IMR-90 (cell line): ENCODE measurements around the gene LENG9. TPM values are rescaled to one million over a fixed set of nuclear protein-coding genes. Genes with fewer than 3 reads are reported as not detected.

Experiments
- ATAC-seq: fragments of 200-7000 bp; cut with Tn5 transposase; 2 replicates; pipeline ENCODE4 v1.9.1; 2020; ENCODE audit warnings: low read depth, mild to moderate bottlenecking, moderate library complexity
- BruUV-seq: library from RNA; stranded (reverse); fragments of 400-500 nt; replicated peaks from 2 replicates; lab custom pipeline; 2021; lab: Mats Ljungman, UMichigan
- CTCF ChIA-PET: fragments of 300-600 bp; formaldehyde crosslinking; extraction: SDS; loops from one replicate; lab custom pipeline; 2021; ENCODE audit warnings: antibody characterized with exemption; lab: Yijun Ruan, JAX
- POLR2A ChIA-PET: fragments of 300-600 bp; sonication (Branson Sonifier 250); formaldehyde crosslinking; loops from one replicate; lab custom pipeline; 2022; ENCODE audit warnings: antibody characterized with exemption; ENCODE audit not compliant: unreplicated experiment; lab: Charles Lee
- DNase-seq: peaks from one replicate; pipeline ENCODE4 v3.0.0; 2013
- H2AFZ ChIP-seq: replicated peaks from 2 replicates; pipeline ENCODE3; 2013; ENCODE audit warnings: low read length, mild to moderate bottlenecking; ENCODE audit not compliant: poor library complexity
- H2AK5ac ChIP-seq: 2 replicates; pipeline ENCODE4 v1.6.1; 2013; ENCODE audit warnings: low read depth, low read length, inconsistent platforms
- H2AK9ac ChIP-seq: replicated peaks from 2 replicates; pipeline ENCODE3; 2013; ENCODE audit warnings: mild to moderate bottlenecking, low read depth, low read length, moderate library complexity; ENCODE audit not compliant: poor library complexity
- H2BK120ac ChIP-seq: 2 replicates; pipeline ENCODE4 v1.6.1; 2013; ENCODE audit warnings: low read depth, low read length, inconsistent platforms
- H2BK15ac ChIP-seq: 3 replicates; pipeline ENCODE4 v1.6.1; 2013; ENCODE audit warnings: low read depth, low read length, inconsistent platforms
- H2BK20ac ChIP-seq: 2 replicates; pipeline ENCODE4 v1.6.1; 2013; ENCODE audit warnings: low read depth, mild to moderate bottlenecking, inconsistent platforms, low read length, moderate library complexity
- H2BK5ac ChIP-seq: 2 replicates; pipeline ENCODE4 v1.6.1; 2013; ENCODE audit warnings: mild to moderate bottlenecking, low read depth, low read length, inconsistent platforms; ENCODE audit not compliant: poor library complexity, severe bottlenecking
- H3K14ac ChIP-seq: replicated peaks from 2 replicates; pipeline ENCODE4 v1.6.1; 2013; ENCODE audit warnings: low read depth, low read length, inconsistent platforms
- H3K18ac ChIP-seq: 2 replicates; pipeline ENCODE4 v1.6.1; 2013; ENCODE audit warnings: low read depth, low read length, control low read depth
- H3K23ac ChIP-seq: 2 replicates; pipeline ENCODE4 v1.6.1; 2013; ENCODE audit warnings: low read depth, low read length, inconsistent platforms
- H3K27ac ChIP-seq: 2 replicates; pipeline ENCODE4 v1.5.1; 2013; ENCODE audit warnings: mild to moderate bottlenecking, control low read depth, low read length; ENCODE audit not compliant: insufficient read depth
- H3K27me3 ChIP-seq: 2 replicates; pipeline ENCODE4 v1.6.1; 2013; ENCODE audit warnings: low read length; ENCODE audit not compliant: control insufficient read depth, insufficient read depth
- H3K36me3 ChIP-seq: 2 replicates; pipeline ENCODE4 v1.6.1; 2013; ENCODE audit warnings: low read length, mixed read lengths; ENCODE audit not compliant: control insufficient read depth, insufficient read depth
- H3K4ac ChIP-seq: 2 replicates; pipeline ENCODE4 v1.6.1; 2013; ENCODE audit warnings: low read depth, low read length, inconsistent platforms
- H3K4me1 ChIP-seq: 2 replicates; pipeline ENCODE4 v1.6.1; 2013; ENCODE audit warnings: low read length, mixed read lengths; ENCODE audit not compliant: control insufficient read depth, insufficient read depth
- H3K4me2 ChIP-seq: 2 replicates; pipeline ENCODE4 v1.6.1; 2013; ENCODE audit warnings: low read depth, mild to moderate bottlenecking, control low read depth, low read length, moderate library complexity
- H3K4me3 ChIP-seq: 2 replicates; pipeline ENCODE4 v1.5.1; 2013; ENCODE audit warnings: low read depth, mild to moderate bottlenecking, control low read depth, low read length, moderate library complexity; ENCODE audit not compliant: insufficient read depth
- H3K56ac ChIP-seq: 2 replicates; pipeline ENCODE4 v1.6.1; 2013; ENCODE audit warnings: low read length, inconsistent platforms; ENCODE audit not compliant: insufficient read depth; ENCODE audit errors: extremely low read depth
- H3K79me1 ChIP-seq, 2 experiments: 2 replicates each; pipeline ENCODE4 v1.6.1; 2013; ENCODE audit warnings: low read length in 2 of 2, inconsistent platforms in 1 of 2, low read depth in 1 of 2
- H3K9ac ChIP-seq: 2 replicates; pipeline ENCODE4 v1.6.1; 2013; ENCODE audit warnings: low read depth, low read length, control low read depth
- H3K9me1 ChIP-seq: 2 replicates; pipeline ENCODE4 v1.6.1; 2013; ENCODE audit warnings: low read length, inconsistent platforms; ENCODE audit not compliant: insufficient read depth
- H3K9me3 ChIP-seq: 2 replicates; pipeline ENCODE4 v1.6.1; 2013; ENCODE audit warnings: low read length; ENCODE audit not compliant: control insufficient read depth, insufficient read depth
- H4K20me1 ChIP-seq: 2 replicates; pipeline ENCODE4 v1.6.1; 2013; ENCODE audit warnings: low read length, inconsistent platforms; ENCODE audit not compliant: insufficient read depth
- H4K5ac ChIP-seq: 2 replicates; pipeline ENCODE4 v1.6.1; 2013; ENCODE audit warnings: mild to moderate bottlenecking, low read depth, low read length, control low read depth
- H4K8ac ChIP-seq, 2 experiments: 2 replicates each; pipeline ENCODE4 v1.6.1; 2013; ENCODE audit warnings: low read depth in 2 of 2, low read length in 2 of 2, control low read depth in 1 of 2, inconsistent platforms in 1 of 2
- H4K91ac ChIP-seq: 2 replicates; pipeline ENCODE4 v1.6.1; 2013; ENCODE audit warnings: low read depth, low read length, inconsistent platforms; ENCODE audit not compliant: insufficient read depth
- BHLHE40 ChIP-seq: fragments of 150-350 bp; IDR thresholded peaks from 2 replicates; pipeline ENCODE4 v1.6.1; 2016; ENCODE audit warnings: mild to moderate bottlenecking, low read depth, low read length
- CEBPB ChIP-seq: IDR thresholded peaks from 2 replicates; pipeline ENCODE4 v1.6.1; 2012; ENCODE audit warnings: low read depth, low read length, improper control_type of control experiment
- CHD1 ChIP-seq: IDR thresholded peaks from 2 replicates; pipeline ENCODE4 v1.6.1; 2012; ENCODE audit warnings: low read depth, low read length, improper control_type of control experiment
- ELK1 ChIP-seq: fragments of 150-350 bp; IDR thresholded peaks from 2 replicates; pipeline ENCODE4 v1.6.1; 2016; ENCODE audit warnings: low read depth, mild to moderate bottlenecking, low read length, moderate library complexity, borderline replicate concordance
- FOS ChIP-seq: fragments of 150-350 bp; IDR thresholded peaks from 2 replicates; pipeline ENCODE4 v1.6.1; 2016; ENCODE audit warnings: low read depth, low read length
- MAFK ChIP-seq: IDR thresholded peaks from 2 replicates; pipeline ENCODE4 v1.6.1; 2012; ENCODE audit warnings: low read depth, low read length, improper control_type of control experiment
- MAZ ChIP-seq: IDR thresholded peaks from 2 replicates; pipeline ENCODE4 v1.6.1; 2012; ENCODE audit warnings: low read depth, mild to moderate bottlenecking, low read length, improper control_type of control experiment, moderate library complexity, borderline replicate concordance
- MXI1 ChIP-seq: IDR thresholded peaks from 2 replicates; pipeline ENCODE4 v1.6.1; 2012; ENCODE audit warnings: low read depth, mild to moderate bottlenecking, low read length, moderate library complexity, borderline replicate concordance
- POLR2A ChIP-seq: IDR thresholded peaks from 2 replicates; pipeline ENCODE4 v1.6.1; 2012; ENCODE audit warnings: mild to moderate bottlenecking, low read depth, low read length
- RAD21 ChIP-seq: IDR thresholded peaks from 2 replicates; pipeline ENCODE4 v1.6.1; 2012; ENCODE audit warnings: low read length, improper control_type of control experiment
- RCOR1 ChIP-seq: IDR thresholded peaks from 2 replicates; pipeline ENCODE4 v1.6.1; 2012; ENCODE audit warnings: mild to moderate bottlenecking, low read length, improper control_type of control experiment; ENCODE audit not compliant: insufficient replicate concordance
- RFX5 ChIP-seq: IDR thresholded peaks from 2 replicates; pipeline ENCODE4 v1.8.0; 2012; ENCODE audit warnings: low read depth, mild to moderate bottlenecking, low read length, moderate library complexity
- SMC3 ChIP-seq: fragments of 150-350 bp; IDR thresholded peaks from 2 replicates; pipeline ENCODE4 v1.6.1; 2016; ENCODE audit warnings: low read depth, mild to moderate bottlenecking, antibody characterized with exemption, low read length, moderate library complexity
- USF2 ChIP-seq: fragments of 150-350 bp; IDR thresholded peaks from 2 replicates; pipeline ENCODE4 v1.6.1; 2017; ENCODE audit warnings: mild to moderate bottlenecking, antibody characterized with exemption, low read length, low read depth
- WGBS, 2 experiments: methylation state at CpG; one replicate each; pipeline versions ENCODE4 v1.1.5 to v1.1.7; 2013; ENCODE audit warnings: missing lambda C conversion rate in 2 of 2; ENCODE audit not compliant: insufficient read length in 1 of 2; ENCODE audit errors: extremely low coverage in 2 of 2; 5-methylcytosine and 5-hydroxymethylcytosine counted together
- dilution Hi-C: fragments of 300-500 bp; cut with HindIII; formaldehyde crosslinking; loops from one replicate; pipeline ENCODE4 v1.14.3; 2018; ENCODE audit warnings: low sequenced_read_pairs; ENCODE audit not compliant: unreplicated experiment
- in situ Hi-C: fragments of 300-500 bp; cut with MboI; formaldehyde crosslinking; loops from 3 replicates; pipeline ENCODE4 v1.14.3; 2019; ENCODE audit warnings: low sequenced_read_pairs, inconsistent platforms, mixed read lengths
- intact Hi-C: fragments of 100-400 bp; cut with micrococcal nuclease; formaldehyde crosslinking; loops from 2 replicates; pipeline ENCODE4 v1.10.0; 2022
- polyA plus RNA-seq, 3 experiments: library from polyadenylated mRNA; depleted of rRNA; stranded (reverse); fragments of >200 nt; gene quantifications; 2 replicates each; pipeline ENCODE4 v1.2.3, GENCODE V29; 2012; ENCODE audit warnings: low replicate concordance in 1 of 3
- total RNA-seq: library from RNA; depleted of rRNA; stranded (reverse); fragments of >200 nt; gene quantifications from 2 replicates; pipeline ENCODE4 v1.2.3, GENCODE V29; 2012

Gene LENG9
- total and polyA plus RNA-seq, 2 of the 4 experiments (the other 2 are of a cell fraction): 0.94 to 1.1 TPM

- Histone ChIP-seq H2BK15ac (no peak overlapping the region), H3K4me2 (no peak overlapping the region), H3K4me3 (no peak overlapping the region), H3K9me1 (peaks cover 6% of the 10 kb centered on the region; the same call in 1 of the 2 replicates), H3K9ac (no peak overlapping the region), H3K4ac (no peak overlapping the region), H2BK120ac (no peak overlapping the region), H3K56ac (no peak overlapping the region), H4K5ac (no peak overlapping the region), H3K14ac (no peak overlapping the region), H2AFZ (no peak overlapping the region), H3K23ac (no peak overlapping the region), H4K8ac (no peak overlapping the region), H3K27ac (no peak overlapping the region), H2AK9ac (no peak overlapping the region), H3K27me3 (no peaks in the 10 kb centered on the region), H3K9me3 (no peaks in the 10 kb centered on the region), H3K36me3 (peaks cover 4% of the 10 kb centered on the region; the same call in 1 of the 2 replicates), H4K20me1 (peaks cover 14% of the 10 kb centered on the region), H2AK5ac (no peak overlapping the region), H4K91ac (no peak overlapping the region), H2BK20ac (no peak overlapping the region), H2BK5ac (no peak overlapping the region), H3K79me1 (peaks cover 10 to 15% of the 10 kb centered on the region in 2 experiments), H3K4me1 (0 out of 2 replicates have a peak, but pooled peaks cover 2% of the 10 kb centered on the region), H3K18ac (no peak overlapping the region)
- no peak for ATAC-seq
- no peak for DNase-seq
- dilution Hi-C loops: no loop called here
- no TSS peak for BruUV-seq
- in situ Hi-C loops: no loop called here
- no peak for TF ChIP-seq ELK1
- TF ChIP-seq BHLHE40: no peak
- no peak for TF ChIP-seq MAFK
- TF ChIP-seq MXI1: no peak
- no peak for TF ChIP-seq MAZ
- no peak for TF ChIP-seq SMC3
- TF ChIP-seq CEBPB: no peak
- no peak for TF ChIP-seq RCOR1
- no peak for TF ChIP-seq CHD1
- TF ChIP-seq POLR2A: no peak
- no peak for TF ChIP-seq RFX5
- TF ChIP-seq FOS: no peak
- no peak for TF ChIP-seq RAD21
- TF ChIP-seq USF2: no peak
- POLR2A ChIA-PET: no interaction called here
- 70% methylated on average over 3 of the region's 16 CpGs; no CpG with 5 or more reads in 1 of the 2 experiments for WGBS, 2 experiments
- CTCF ChIA-PET: interaction anchor here (0.6 kb wide), 1 partner anchor 12 kb away, joined by 4 read pairs; no protein-coding TSS in a partner anchor
- intact Hi-C loops: no loop called here
These were observed 28.0 kb downstream of the LENG9 start for GRCh38 chr19:54435551-54436016.
